Measurements from ENCODE around the gene GAS2L2.

Gene GAS2L2

GRCh38 chr17:35752945-35753764, at the start of gene GAS2L2:
Gene GAS2L2, minus strand, starts transcription at chr17:35753239. Its CDS starts 389 bp downstream, at chr17:35752850.
- DNase-seq (ENCODE audit: low read depth in 2 of 2): no peak

GRCh38 chr17:35801583-35802224, 48.7 kb upstream of the GAS2L2 start:
- no peak for DNase-seq (ENCODE audit: low read depth in 2 of 2)

- DNase-seq (ENCODE audit: low read depth in 2 of 2): no peak
Measured at GRCh38 chr17:35799942-35800341, 46.9 kb upstream of the GAS2L2 start.

DNA sequence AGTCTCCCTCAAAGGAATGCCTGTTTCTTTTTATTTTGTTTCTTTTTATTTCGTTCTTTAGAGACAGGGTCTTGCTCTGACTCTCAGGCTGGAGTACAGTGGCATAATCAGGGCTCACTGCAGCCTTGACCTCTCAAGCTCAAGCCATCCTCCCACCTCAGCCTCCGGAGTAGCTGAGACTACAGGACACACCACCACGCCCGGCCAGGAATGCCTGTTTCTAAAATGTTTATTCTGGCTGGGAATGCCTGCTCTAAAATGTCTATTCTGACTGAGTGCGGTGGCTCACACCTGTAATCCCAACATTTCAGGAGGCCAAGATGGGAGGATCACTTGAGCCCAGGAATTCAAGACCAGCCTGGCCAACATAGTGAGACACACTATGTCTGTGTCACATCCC, 44.9 kb upstream of the GAS2L2 start:
- DNase-seq (ENCODE audit: low read depth in 2 of 2): no peak

GRCh38 chr17:35797370-35797769, 44.3 kb upstream of the GAS2L2 start:
- no peak for DNase-seq (ENCODE audit: low read depth in 2 of 2)

- DNase-seq (ENCODE audit: low read depth in 2 of 2): no peak
Measured at GRCh38 chr17:35796942-35797341, 43.9 kb upstream of the GAS2L2 start.

DNA sequence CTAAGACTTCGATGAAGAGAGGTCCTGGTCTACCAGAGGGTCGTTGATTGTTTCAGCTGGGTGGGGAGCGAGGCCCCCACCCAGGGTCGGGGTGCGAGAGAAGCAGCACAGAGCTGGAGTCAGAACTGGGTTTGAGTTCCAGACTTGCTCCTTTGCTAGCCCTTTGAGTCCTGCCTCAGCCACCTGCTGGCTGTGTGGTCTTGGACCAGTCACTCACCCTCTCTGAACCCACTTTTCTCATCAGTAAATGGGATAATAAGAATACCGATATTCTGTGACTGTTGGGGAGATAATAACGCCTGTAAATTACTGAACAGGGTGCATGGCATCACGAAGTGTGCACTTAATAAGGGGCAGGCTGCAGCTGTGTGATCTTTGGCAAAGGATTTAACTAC, 42.8 kb upstream of the GAS2L2 start:
- DNase-seq (ENCODE audit: low read depth in 2 of 2): no peak

GRCh38 chr17:35795007-35795870, 42.2 kb upstream of the GAS2L2 start, which contains the start of gene MMP28:
Gene MMP28, minus strand, starts transcription at chr17:35795641. Its CDS starts 264 bp downstream, at chr17:35795377.
- DNase-seq (ENCODE audit: low read depth in 2 of 2): no peak

DNA sequence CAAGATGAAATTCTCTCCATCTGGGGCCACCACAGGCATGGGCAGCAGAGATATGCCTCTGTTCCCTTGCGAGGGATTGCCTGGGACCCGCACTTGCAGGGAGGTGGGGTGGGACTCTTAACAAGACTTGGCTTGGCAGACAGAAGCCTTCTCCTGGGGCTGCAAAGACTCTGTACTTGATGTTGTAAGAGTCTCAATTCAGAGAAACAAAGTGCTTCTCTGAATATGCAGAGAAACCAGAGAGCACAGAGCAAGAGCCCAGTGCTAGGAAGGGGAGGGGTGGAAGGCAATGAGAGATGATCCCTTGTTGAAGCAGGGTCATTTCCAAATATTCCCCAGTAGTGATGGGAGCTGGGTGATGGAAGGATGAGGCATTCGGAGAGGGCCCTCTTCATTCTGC, 40.2 kb upstream of the GAS2L2 start:
- no peak for DNase-seq (ENCODE audit: low read depth in 2 of 2)

DNA sequence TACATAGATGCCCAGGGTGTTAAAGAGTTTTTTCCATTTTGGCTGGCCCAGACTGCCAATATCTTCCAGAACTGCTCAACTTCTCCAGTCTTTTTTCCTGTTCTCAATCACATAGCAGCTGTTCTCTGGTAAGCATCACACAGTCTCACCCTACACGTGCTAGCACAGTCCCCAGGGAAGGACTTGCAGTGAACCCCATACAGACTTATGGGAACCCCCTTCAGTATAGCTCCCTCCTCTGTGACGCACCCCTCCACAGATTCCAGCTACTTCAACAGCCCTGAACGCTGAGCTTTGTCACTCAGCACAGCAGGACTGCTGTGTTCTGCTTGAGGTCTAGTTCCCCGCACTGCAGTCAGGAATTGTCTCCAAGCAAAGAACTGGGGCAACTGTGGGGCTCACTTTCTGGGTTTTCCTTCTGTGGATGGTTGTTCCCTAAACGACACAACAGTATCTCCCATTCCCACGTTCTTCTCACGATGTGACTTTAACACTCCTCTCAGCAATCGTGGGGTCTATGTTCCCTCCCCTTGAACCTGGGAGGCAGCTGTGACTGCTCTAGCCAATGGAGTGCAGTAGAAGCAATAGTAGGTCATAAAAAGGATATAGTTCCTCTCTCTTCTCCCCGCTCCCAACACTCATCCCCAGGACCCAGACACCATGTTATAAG, 38.8 kb upstream of the GAS2L2 start:
- DNase-seq (ENCODE audit: low read depth in 2 of 2): no peak

DNA sequence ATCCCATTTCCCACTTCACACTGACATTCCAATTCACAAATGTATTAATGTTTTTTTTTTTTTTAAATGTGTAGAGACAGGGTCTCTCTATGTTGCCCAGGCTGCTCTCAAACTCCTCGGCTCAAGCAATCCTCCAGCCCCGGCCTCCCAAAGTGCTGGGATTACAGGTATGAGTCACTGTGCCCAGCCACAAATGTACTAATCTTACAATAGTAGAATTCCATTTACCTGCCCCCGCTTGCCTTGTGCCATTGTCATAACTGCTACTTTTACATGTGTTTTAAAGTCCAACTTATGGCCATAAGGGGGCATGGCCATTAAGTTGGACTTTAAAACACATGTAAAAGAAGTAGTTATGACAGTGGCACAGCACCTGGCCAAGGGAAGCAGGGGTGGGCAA, 37.8 kb upstream of the GAS2L2 start:
- DNase-seq (ENCODE audit: low read depth in 2 of 2): no peak

DNA sequence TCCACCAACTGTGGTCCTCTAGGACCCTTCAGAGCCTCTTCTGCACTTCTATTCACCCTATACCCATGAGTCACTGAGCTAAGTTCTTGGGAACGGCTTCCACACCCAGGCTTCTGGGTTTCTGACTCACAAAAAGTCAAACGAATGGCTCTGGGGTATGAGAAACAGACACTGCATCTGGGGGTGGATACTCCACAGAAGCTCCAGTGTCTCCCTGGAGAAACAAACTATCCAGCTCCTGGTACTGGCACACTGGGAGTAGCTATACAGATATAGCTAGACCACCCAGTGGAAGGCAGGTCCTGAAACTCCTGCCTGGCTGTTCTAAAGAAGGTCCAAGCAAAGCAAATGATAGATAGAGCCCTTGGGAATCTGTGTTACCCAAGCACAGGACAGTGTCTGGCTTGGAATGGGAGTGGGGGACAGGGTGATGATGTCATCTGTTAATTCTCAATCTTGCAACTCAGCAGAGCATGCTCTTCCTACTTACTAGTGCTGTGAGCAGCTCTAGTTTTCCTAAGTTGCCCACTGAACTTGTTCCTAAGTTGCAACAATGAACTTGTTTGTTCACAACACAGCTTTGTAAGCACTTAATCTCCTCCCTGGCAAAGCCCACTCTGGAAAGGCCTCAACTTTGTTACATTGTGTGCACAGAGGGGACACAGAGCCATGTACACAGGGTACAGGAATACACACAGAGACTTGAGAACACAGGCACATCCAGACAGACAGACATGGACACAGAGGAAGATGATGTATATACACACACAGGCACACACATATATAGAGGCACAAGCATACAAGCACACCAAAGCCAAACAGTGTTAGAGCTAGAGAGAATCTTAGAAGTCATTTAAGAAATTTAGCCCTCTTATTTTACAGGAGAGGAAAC, 35.7 kb upstream of the GAS2L2 start:
- DNase-seq (ENCODE audit: low read depth in 2 of 2): no peak

DNA sequence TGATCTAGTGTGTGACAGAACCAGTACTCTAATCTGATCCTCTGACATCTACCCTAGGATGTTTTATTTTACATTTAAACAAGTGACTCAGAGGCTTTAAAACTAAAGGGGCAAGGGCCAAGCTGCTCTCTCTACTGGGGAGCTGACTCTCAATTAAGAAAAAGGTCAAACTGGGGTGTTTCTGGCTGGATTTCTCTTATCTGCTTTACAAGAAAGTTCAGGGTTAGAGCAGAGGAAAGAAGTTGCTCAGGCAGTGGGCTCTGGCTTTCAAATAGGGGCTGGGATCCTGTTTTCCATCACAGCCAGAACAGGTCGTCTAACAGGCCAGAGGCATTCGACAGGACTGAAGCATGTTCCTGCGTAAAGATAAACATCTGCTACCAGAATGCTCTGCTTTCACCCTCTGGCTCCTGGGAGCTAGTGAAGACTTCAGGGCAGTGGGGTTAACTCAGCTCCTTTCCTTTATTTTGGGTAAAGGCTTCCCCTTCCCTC, 33.9 kb upstream of the GAS2L2 start:
- DNase-seq (ENCODE audit: low read depth in 2 of 2): no peak

DNA sequence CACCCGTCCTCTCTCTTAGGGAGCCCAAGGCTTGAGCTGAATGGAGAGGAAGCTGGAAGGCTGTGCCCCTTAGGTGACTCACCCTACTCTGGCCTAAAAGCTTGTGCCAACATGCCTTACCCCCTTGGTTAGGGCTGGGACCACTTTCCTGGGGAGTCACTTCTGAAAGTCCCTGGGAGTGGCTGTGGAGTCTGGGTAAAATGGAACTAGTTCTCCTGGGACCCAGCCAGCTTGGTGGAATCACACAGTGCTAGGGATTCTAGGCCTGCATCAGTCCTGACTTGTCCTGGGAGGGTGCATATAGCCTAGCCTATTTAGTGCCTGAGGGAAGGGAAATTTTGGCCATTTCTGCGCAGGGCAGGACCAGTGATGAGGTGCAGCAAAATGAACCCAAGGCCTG, 31.9 kb upstream of the GAS2L2 start:
- no peak for DNase-seq (ENCODE audit: low read depth in 2 of 2)

GRCh38 chr17:35780950-35781349, 27.9 kb upstream of the GAS2L2 start:
- no peak for DNase-seq (ENCODE audit: low read depth in 2 of 2)

DNA sequence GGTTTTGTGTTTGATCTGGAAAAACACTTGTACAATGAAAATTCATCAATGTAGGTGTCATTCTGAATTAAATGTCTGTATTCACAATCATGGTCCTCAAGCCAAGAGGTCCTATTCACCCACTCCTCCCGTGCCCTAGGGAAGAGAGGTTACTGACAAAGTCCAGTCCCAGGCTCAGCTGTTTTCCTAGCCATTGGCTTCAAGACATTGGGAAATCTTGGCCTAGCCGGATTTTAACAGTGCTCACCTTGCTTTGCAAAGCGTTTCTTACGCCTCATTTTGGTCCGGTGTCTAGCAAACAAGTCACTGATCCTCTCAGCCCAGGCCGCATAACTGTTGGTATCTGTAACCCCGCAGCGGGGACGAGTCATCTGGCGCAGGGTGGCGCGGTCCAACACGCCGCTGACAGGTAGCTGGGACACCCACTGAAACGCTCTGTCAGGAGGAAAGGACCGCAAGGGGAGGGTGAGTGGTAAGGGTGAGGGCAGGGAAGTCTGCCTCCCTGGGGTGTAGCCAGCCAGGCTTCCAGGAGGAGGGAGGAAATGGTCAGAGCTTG, 25.7 kb upstream of the GAS2L2 start:
- no peak for DNase-seq (ENCODE audit: low read depth in 2 of 2)

DNA sequence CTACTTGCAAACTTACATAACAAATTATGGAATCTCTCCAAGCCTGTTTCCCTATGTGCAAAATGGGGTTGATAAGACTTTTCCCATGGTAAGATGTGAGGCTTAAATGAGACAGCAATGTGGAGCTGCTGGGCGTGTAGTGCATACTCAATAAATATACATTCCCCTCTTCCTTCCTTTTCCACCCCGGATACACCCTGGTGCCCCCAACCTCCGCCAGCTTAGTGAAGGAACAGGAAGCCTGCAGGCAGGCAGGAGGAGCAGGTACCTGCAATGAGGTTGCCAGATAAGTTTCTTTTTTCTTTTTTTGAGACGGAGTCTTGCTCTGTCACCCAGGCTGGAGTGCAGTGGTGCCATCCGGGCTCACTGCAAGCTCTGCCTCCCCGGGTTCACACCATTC, 22.5 kb upstream of the GAS2L2 start:
- no peak for DNase-seq (ENCODE audit: low read depth in 2 of 2)

DNA sequence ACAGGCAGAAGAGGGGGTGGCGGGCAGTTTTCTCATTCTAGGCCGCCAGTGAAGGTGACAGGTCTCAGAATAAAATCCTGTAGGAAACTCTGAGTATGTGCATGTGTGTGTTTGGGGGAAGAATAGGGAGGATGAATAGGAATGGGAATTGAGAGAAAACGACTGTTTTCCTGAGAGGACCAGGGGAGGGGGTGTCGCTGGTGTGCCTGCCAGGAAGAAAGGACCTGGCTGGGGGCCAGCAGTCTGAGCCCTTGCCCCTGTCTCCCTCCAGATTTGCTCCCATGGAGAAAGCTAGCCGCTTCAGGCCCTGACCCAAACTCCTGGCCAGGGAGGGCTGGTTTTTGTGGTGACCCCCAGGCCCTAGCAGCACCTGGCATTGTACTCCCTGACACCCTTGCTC, 22.0 kb upstream of the GAS2L2 start:
- no peak for DNase-seq (ENCODE audit: low read depth in 2 of 2)

DNA sequence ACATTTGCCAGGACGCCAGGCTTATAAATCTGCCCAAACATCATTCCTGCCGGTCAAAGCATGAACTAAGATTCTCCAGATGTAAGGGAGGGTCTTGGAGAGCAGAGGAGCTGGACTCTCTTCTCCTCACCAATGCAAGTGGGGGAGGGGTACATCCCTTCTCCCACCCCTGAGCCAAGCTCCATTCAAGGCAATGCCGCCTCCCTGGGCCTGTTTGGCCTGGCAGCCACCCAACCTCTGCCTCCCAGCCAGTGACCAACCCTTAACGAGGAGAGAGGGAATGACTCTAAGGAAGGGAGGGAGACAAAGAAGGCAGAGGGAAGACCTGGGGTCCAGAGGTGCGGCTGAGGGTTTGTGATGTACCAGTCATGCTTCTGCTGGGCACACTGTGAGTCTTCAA, 21.5 kb upstream of the GAS2L2 start:
- no peak for DNase-seq (ENCODE audit: low read depth in 2 of 2)

DNA sequence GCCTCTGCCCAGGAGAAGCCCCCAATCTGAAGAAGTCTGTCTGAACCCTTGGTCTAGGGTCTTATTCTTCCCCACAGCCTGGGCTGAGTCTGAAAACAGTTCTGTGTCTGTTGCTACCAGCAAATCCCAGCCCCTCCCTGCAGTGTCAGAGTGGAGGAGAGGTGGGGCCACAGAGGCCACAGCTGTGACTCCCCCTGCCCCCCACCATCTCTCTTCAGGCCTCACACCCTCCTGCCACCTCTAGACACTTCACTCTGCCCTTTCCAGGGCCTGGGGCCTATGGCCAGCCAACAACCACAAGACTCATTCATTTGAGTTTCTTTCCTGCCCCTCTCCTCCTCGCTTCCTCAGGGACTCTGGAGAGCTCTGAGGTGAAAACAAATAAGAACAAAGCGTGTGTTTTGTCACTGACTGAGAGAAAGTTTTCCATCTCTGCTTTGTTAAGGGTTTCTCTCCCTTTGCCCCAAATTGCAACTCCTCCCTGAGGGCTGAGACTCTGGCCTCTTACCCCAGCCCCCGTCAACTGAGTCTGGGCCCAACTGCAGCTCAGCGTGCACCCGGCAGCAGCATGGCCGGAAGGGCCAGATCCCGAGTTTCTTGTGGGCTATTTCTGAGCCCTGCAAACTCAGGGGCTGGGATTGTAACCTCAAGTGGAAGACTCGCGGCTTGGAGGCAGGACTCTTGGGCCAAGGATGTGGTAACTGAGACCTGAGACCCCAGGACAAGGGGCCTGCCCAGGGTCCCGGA, 20.8 kb upstream of the GAS2L2 start:
- no peak for DNase-seq (ENCODE audit: low read depth in 2 of 2)
